HFF-Myc (cell line): Measurements from ENCODE around the gene RHOT2.
A peak's percentile ranks its signal among the peaks of the same experiment; 100 is the strongest.

Source experiments
- DNase-seq: peaks from one replicate; pipeline ENCODE4 v3.0.0-alpha.2; 2011; ENCODE audit warnings: low read depth; ENCODE audit errors: extremely low read depth
- H3K4me3 ChIP-seq: replicated peaks from 2 replicates; pipeline ENCODE4 v1.5.1; 2011; ENCODE audit warnings: low read depth, mild to moderate bottlenecking, control low read depth, low read length
- TF ChIP-seq, protein P1 (sequence below): IDR thresholded peaks from 2 replicates; pipeline ENCODE4 v1.5.1; 2012; ENCODE audit warnings: mild to moderate bottlenecking, low read depth, low read length, control low read depth; ENCODE audit errors: missing control alignments

The RHOT2 gene

DNA sequence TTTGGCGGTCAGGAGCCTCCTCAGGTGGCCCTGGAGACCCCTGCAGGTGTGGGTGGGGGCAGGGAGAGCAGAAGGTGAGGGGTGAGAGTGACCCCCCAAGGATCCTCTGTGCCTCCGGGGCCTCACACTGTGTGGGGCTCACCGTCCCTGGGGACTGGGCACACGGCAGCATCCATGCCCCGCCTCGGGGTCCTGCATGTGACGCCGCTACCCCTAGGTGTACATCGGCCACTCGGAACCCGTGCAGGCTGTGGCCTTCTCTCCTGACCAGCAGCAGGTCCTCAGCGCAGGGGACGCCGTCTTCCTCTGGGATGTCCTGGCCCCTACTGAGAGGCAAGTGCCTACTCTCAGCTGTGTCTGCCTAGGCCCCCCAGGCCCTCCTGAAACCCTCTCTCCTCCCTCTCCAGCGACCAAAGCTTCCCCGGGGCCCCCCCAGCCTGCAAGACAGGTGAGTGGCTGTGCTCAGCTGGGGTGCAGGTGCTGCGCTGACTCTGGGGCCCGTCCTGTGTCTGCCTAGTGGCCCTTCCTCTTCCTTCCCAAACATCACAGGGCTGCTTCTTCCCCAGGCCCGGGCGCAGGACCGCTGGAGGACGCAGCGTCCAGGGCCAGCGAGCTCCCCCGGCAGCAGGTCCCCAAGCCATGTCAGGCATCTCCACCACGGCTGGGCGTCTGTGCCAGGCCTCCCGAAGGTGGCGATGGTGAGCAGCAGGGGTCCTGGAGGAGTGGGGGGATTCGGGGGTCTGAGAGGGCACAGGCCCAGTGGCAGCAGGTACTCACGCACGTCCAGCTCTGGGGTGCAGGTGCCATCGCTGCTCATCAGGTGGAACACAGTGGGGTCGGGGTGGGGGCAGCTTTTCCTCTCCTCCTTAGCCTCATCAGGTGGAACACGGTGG, 9.0 kb upstream of the RHOT2 start:
- no peak overlapping the region for H3K4me3 ChIP-seq
- TF ChIP-seq, protein P1, sequence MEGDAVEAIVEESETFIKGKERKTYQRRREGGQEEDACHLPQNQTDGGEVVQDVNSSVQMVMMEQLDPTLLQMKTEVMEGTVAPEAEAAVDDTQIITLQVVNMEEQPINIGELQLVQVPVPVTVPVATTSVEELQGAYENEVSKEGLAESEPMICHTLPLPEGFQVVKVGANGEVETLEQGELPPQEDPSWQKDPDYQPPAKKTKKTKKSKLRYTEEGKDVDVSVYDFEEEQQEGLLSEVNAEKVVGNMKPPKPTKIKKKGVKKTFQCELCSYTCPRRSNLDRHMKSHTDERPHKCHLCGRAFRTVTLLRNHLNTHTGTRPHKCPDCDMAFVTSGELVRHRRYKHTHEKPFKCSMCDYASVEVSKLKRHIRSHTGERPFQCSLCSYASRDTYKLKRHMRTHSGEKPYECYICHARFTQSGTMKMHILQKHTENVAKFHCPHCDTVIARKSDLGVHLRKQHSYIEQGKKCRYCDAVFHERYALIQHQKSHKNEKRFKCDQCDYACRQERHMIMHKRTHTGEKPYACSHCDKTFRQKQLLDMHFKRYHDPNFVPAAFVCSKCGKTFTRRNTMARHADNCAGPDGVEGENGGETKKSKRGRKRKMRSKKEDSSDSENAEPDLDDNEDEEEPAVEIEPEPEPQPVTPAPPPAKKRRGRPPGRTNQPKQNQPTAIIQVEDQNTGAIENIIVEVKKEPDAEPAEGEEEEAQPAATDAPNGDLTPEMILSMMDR, result peak; percentile 15

DNA sequence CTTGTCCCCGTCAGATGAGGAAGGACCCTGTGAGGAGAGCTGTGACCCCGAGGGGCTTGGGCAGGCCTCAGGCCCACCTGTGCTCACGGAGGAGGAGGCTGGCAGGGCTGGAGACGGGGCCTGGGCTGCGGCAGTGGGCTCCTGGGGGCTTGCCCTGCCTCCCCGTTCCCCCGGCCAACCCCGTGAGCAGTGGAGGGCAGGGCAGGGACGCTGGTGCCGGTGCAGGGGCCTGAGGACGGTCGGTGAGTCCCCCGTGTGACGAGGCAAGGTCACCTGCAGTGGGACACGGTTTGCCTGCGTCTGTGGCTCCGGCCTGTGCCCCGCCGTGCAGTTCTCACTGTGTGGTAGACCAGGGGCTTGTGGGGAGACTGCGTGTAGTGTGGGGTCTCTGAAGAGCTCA, 8.3 kb upstream of the RHOT2 start:
- DNase-seq, result no peak
- TF ChIP-seq, protein P1, result no peak
- H3K4me3 ChIP-seq, result no peak overlapping the region

More for the DNA sequence above, 9.0 kb upstream of the RHOT2 start:
- DNase-seq, result no peak

DNA sequence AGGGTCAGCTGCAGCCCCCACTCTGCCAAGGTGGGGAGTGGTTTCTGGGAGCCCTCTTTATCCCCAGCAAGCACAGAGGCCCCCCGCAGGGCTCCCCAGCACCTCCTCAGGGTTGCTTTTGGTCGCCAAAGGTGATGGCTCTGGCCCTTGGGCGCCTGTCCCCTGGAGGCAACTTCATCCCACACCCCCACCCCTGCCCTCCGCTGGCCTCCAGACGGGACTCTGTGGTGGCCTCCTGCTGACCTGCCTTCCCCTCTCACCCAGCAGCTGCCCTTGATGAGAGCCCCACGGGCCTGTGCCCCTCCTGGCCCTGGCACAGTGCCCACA, 7.8 kb upstream of the RHOT2 start:
- no peak overlapping the region for H3K4me3 ChIP-seq
- DNase-seq, result no peak
- TF ChIP-seq, protein P1, result no peak

DNA sequence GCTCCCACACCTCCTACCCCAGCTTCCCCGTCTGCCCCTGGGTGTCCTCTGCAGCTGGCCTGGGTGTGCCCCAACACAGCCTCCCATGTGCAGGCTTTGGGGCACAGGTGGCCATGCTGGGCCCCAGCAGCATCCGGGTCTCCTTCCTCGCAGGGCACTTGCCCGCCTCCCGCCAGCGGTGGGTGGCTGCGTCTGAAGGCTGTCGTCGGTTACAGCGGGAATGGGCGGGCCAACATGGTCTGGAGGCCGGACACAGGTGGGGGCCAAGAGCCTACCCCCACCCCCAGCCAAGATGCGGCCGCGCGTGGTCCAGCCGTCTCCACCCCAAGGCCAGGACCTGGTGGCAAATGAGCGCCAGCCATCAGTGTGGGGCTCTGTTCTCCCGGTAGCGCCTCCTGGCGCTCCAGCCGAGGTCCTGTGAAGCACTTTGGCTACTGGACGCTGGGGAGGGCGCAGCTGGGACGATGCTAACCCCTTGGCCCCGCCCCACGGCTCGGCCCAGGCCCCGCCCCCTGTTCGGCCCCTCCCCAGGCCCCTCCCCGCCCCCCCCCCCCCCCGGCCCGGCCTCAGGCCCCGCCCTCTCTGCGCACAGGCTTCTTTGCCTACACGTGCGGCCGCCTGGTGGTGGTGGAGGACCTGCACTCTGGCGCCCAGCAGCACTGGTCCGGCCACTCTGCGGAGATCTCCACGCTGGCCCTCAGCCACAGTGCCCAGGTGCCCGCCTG, 7.3 kb upstream of the RHOT2 start:
- peak; percentile 69 for DNase-seq
- no peak overlapping the region for H3K4me3 ChIP-seq
- TF ChIP-seq, protein P1, result peak; percentile 35

DNA sequence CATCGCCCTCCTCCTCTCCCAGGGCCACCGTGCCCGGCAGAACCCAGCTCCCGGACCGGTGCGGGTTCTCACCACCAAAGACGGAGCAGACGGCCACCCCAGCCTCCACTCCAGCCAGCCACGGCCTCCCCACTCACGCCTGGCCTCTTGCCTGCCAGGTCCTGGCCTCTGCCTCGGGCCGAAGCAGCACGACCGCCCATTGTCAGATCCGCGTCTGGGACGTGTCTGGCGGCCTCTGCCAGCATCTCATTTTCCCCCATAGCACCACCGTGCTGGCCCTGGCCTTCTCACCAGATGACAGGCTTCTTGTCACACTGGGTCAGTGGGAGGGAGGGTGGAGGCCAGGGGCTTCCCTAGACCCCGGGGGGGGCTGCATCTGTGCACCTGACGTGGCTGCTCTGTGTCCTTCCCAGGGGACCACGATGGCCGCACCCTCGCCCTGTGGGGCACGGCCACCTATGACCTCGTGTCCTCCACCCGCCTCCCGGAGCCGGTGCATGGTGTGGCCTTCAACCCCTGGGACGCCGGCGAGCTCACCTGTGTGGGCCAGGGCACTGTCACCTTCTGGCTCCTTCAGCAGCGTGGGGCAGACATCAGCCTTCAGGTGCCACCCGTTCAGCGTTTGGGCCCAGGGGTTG, 6.6 kb upstream of the RHOT2 start:
- DNase-seq, result no peak
- TF ChIP-seq, protein P1, result no peak
- H3K4me3 ChIP-seq, result no peak overlapping the region

DNA sequence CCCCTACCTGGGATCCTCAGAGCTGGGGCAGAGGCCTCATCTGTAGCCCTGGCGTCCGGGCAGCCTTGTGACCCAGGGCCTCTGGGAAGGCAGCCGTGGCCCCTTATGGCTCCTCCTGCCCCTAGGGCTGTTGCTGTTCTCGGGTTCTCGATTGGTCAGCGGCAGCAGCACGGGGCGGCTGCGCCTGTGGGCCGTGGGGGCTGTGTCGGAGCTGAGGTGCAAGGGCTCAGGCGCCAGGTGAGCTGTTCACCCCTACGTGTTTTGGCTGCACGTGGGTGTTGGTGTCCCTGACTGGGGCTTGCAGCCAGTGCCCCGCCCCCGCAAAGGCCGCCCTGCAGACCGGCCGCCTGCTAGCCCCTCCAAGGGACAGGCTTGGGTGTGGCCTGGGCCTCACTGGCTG, 5.8 kb upstream of the RHOT2 start:
- DNase-seq, result no peak
- TF ChIP-seq, protein P1, result no peak
- H3K4me3 ChIP-seq, result no peak overlapping the region
